HG02840 (cell line): ENCODE results near the gene ZNF862.

ENCODE experiments used
- ATAC-seq: cut with Tn5 transposase; IDR thresholded peaks from one replicate; pipeline ENCODE4 v1.9.1; 2021; ENCODE audit warnings: mild to moderate bottlenecking, moderate library complexity, moderate number of reproducible peaks; ENCODE audit not compliant: unreplicated experiment, low FRiP score

The ZNF862 gene

DNA sequence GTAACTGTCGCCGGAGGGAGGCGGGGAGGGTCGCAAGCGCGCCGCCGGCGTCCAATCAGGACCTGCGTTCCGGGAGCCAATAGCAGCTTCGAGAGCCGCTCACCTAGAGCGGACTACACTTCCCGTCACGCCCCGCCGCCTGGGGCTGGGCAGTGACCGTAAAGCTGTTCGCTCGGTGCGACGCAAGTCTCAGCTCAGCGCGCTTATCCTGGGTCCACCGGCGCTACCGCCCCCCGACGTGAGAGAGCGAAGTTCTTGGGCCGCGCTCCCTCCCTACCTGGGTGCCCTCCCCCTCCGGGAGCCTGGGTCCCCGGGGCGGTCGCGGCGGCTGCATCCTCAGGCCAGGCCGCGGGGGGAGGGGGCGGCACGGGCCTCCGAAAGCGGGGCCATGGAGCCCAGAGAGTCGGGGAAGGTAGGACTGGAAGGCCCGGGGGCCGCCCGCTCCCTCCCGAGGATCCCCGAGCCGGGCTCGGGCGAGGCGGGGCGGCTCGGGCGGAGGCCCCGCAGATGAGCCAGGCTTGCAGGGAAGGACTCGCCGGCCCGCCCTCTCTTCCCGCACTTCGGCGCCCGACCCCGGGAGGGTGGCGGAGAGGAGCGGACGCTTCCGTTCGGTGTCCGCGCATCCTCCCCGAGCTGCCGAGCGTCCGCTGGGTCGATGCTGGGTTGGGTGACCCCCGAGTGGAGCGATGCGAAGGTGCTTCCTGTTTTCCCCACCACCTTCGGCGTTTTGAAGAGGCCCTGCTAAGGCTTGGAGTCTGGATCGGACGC lies at the start of gene ZNF862:
ZNF862 (plus strand) TSS at position 152 of the 768 bp plus-strand sequence; CDS start at position 389, 237 bp downstream.
- peak; percentile 99 for ATAC-seq

DNA sequence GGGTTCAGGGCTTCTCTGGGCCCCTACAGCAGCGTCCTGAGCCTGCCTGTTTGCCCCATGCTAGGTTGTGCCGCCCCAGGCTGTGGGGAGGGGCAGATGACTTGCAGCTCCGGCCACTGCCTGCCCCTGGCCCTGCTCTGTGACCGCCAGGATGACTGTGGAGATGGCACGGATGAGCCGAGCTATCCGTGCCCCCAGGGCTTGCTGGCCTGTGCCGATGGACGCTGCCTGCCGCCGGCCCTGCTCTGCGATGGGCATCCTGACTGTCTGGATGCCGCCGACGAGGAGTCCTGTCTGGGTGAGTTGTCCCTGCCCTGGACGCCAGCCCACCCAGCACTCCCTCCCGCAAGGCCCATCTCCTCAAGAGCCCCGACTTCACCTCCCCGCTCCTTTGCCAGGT lies 49.1 kb upstream of the ZNF862 start:
- ATAC-seq, result no peak

- no peak for ATAC-seq
Measured at GRCh38 chr7:149790146-149790548, 48.0 kb upstream of the ZNF862 start.

- no peak for ATAC-seq
Measured at GRCh38 chr7:149790754-149791360, 47.3 kb upstream of the ZNF862 start.

DNA sequence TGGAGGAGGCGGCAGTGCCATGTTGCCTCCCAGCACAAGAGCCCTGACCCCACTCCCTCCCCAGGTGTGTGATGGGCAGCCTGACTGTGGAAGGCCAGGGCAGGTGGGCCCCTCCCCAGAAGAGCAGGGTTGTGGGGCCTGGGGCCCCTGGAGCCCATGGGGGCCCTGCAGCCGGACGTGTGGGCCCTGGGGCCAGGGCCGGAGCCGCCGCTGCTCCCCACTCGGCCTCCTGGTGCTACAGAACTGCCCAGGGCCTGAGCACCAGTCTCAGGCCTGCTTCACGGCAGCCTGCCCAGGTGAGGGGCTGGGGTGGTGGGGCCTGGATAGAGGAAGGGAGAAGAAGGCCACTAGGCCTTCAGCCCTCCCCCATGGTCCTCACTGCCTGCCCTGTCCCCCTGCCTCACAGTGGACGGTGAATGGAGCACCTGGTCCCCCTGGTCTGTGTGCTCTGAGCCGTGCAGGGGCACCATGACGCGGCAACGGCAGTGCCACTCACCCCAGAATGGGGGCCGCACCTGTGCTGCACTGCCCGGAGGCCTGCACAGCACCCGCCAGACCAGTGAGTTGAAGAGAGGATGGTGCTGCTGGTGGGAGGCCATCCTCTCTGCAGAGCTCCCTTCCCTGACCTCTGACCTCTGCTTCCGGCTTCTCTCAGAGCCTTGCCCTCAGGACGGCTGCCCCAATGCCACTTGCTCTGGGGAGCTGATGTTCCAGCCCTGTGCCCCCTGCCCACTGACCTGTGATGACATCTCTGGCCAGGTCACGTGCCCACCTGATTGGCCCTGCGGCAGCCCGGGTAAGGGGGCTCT lies 46.6 kb upstream of the ZNF862 start:
- no peak for ATAC-seq

DNA sequence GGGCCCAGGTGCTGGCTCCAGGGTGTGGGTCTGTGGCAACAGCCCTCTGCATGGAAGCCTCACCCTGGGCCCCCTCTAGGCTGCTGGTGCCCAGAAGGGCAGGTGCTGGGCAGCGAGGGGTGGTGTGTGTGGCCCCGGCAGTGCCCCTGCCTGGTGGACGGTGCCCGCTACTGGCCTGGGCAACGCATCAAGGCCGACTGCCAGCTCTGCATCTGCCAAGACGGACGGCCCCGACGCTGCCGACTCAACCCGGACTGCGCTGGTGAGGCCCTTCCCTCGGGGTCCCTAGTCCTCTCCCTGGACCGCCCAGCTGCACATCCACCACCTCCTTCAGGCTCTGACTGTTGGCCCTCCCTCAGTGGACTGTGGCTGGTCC lies 46.0 kb upstream of the ZNF862 start:
- no peak for ATAC-seq

- no peak for ATAC-seq
Measured at GRCh38 chr7:149793261-149793660, 44.9 kb upstream of the ZNF862 start.

GRCh38 chr7:149794661-149795060 lies 43.5 kb upstream of the ZNF862 start:
- no peak for ATAC-seq

DNA sequence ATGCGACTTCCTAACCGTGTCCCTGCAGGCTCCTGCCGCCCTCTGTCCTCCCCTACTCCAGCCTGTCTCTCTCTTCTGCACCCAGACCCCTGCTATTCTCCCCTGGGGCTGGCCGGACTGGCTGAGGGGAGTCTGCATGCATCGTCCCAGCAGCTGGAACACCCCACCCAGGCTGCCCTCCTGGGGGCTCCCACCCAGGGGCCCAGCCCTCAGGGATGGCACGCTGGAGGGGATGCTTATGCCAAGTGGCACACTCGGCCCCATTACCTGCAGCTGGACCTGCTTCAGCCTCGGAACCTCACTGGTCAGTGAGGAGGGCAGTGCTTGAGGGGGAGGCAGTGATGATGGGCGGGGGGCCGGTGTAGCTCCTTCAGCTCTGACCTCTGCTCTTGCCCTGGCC lies 43.0 kb upstream of the ZNF862 start:
- no peak for ATAC-seq

- no peak for ATAC-seq
Measured at GRCh38 chr7:149796287-149796860, 41.8 kb upstream of the ZNF862 start.

GRCh38 chr7:149797771-149798170 lies 40.4 kb upstream of the ZNF862 start:
- no peak for ATAC-seq

- ATAC-seq, result no peak
Measured at GRCh38 chr7:149799397-149800168, 38.6 kb upstream of the ZNF862 start.

- ATAC-seq, result no peak
Measured at GRCh38 chr7:149800169-149800555, 38.0 kb upstream of the ZNF862 start.

DNA sequence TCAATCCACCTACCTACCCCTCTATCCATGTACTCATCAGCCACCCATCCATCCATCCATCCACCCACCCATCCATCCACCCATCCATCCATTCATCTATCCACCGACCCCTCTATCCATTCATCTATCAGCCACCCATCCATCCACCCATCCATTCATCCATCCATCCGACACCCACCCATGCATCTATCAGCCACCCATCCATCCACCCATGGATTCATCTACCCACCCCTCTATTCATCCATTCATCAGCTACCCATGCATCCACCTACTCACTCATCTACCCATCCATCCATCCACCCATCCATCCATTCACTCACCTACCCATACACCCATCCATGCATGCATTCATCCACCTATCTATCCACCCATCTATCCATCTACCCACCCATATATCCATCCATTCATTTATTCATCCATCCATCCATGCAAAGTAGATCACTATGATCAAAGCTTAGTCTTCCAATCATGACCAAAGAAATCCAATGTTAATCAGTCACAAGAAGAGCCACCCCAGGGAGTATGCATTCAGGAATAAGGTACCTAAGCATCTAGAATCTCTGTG lies 37.1 kb upstream of the ZNF862 start:
- ATAC-seq, result no peak

- no peak for ATAC-seq
Measured at GRCh38 chr7:149801816-149802215, 36.4 kb upstream of the ZNF862 start.

GRCh38 chr7:149802966-149803365 lies 35.2 kb upstream of the ZNF862 start:
- no peak for ATAC-seq

GRCh38 chr7:149803551-149804074 lies 34.6 kb upstream of the ZNF862 start:
- no peak for ATAC-seq

DNA sequence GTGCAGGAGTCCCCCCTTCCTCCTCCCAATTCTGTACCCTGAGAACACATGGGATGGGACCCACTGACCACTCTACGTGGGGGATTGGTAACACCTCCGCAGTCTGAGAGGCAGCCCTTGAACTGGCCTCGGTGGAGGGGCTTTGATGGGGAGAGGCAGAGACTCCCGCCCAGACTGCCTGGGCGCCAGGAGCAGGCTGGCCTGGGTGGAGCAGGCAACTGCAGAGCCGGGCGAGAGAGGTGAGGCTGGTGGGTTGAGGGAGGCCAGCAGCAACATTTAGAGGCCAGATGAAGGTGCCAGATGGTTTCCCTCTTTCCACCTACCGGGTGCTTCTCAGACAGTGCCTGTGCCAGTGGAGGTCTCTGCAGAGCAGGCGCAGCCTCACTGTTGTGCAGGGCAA lies 34.1 kb upstream of the ZNF862 start:
- no peak for ATAC-seq

DNA sequence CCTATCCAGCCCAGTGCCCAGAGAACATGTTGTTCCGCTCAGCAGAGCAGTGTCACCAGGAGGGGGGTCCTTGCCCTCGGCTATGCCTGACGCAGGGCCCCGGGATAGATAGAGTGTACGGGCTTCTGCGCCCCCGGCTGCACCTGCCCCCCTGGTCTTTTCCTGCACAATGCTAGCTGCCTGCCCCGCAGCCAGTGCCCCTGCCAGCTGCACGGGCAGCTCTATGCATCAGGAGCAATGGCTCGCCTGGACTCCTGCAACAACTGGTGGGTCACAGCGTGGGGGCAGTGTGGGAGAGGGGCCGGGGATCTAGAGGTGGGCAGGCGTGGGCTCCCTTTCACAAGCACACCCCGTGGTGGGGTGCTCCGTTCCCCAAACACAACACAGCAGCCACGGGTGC lies 31.4 kb upstream of the ZNF862 start:
- ATAC-seq, result no peak

DNA sequence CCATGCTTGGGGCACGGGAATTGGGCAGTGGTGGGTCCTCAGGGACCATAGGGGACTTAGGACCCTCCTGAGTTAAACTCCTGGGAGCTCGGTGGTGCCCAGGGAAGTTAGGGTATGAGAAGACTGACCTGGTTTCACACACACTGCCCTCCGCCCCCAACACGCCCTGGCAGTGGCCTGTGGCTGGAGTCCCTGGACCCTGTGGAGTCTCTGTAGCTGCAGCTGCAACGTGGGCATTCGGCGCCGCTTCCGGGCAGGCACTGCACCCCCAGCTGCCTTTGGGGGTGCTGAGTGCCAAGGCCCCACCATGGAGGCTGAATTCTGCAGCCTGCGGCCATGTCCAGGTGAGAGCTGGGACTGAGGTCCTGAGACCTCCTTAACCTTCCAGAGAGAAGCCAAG lies 29.9 kb upstream of the ZNF862 start:
- no peak for ATAC-seq
